Suppressor macrophage (primary cell): ENCODE results near the gene GSS.
A peak's percentile ranks its signal among the peaks of the same experiment; 100 is the strongest.

Experiments
- DNase-seq, 4 experiments: peaks; one replicate each; pipeline ENCODE4 v3.0.0-alpha.2; 2020 to 2022

Gene GSS

GRCh38 chr20:34977365-34978091, 21.9 kb upstream of the GSS start:
- DNase-seq: no peak

- no peak for DNase-seq
Measured at GRCh38 chr20:34976286-34976685, 20.7 kb upstream of the GSS start.

GRCh38 chr20:34974246-34974645, 18.6 kb upstream of the GSS start:
- no peak for DNase-seq

- DNase-seq: no peak
Measured at GRCh38 chr20:34971561-34972235, 16.1 kb upstream of the GSS start.

- DNase-seq: no peak
Measured at GRCh38 chr20:34970846-34971560, 15.4 kb upstream of the GSS start.

- DNase-seq: no peak
Measured at GRCh38 chr20:34970193-34970840, 14.7 kb upstream of the GSS start.

GRCh38 chr20:34968042-34968775, 12.6 kb upstream of the GSS start:
- no peak for DNase-seq

GRCh38 chr20:34967421-34967820, 11.8 kb upstream of the GSS start:
- DNase-seq: no peak

GRCh38 chr20:34965051-34965450, 9.4 kb upstream of the GSS start:
- no peak for DNase-seq

- no peak for DNase-seq
Measured at GRCh38 chr20:34964486-34964885, 8.9 kb upstream of the GSS start.

GRCh38 chr20:34956751-34957472, 1.3 kb upstream of the GSS start:
- DNase-seq: no peak

GRCh38 chr20:34956041-34956458, 444 bp upstream of the GSS start:
- DNase-seq: no peak

GRCh38 chr20:34954904-34955230, 739 bp downstream of the GSS start:
- peak; percentile 49 to 65 (median 61) for DNase-seq

GRCh38 chr20:34953960-34954359, 1.6 kb downstream of the GSS start:
- DNase-seq: no peak

- no peak for DNase-seq
Measured at GRCh38 chr20:34952671-34953070, 2.9 kb downstream of the GSS start.

- DNase-seq: no peak
Measured at GRCh38 chr20:34951652-34952051, 4.0 kb downstream of the GSS start.

- no peak for DNase-seq
Measured at GRCh38 chr20:34951252-34951651, 4.4 kb downstream of the GSS start.

- no peak for DNase-seq
Measured at GRCh38 chr20:34949120-34949519, 6.5 kb downstream of the GSS start.

GRCh38 chr20:34948030-34948429, 7.6 kb downstream of the GSS start:
- DNase-seq: peak; percentile 15 to 63 (median 47)

- DNase-seq: no peak
Measured at GRCh38 chr20:34947336-34947735, 8.3 kb downstream of the GSS start.

- no peak for DNase-seq
Measured at GRCh38 chr20:34946661-34947060, 8.9 kb downstream of the GSS start.
